Measurements from ENCODE around the gene UBE2H. TPM values are rescaled to one million over a fixed set of nuclear protein-coding genes. Genes with fewer than 3 reads are reported as not detected.

The UBE2H gene
- total and polyA plus RNA-seq, 2 experiments from 2014 or later: 73.4 to 98.9 TPM

DNA sequence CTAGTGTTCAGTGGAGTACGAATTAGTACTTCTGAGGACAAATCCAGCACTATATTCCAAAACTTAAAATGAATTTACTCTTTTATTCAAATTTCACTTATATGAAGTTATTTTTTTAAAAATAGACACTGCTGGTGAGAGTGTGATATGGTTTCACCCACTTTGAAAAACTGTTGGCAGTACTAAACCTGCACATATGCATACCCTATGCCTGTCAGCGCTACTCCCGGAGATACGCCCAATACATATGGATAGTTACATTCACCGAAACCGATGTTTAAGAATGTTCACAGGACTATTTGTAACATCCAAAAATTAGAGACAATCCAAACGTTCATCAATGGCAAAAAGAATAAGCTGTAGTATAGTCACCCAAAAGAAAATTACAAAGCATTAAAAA is 69.6 kb downstream of the UBE2H start:
- H3K27ac ChIP-seq: no peak overlapping the region
- H3K27me3 ChIP-seq: no peaks in the 10 kb centered on the region
- DNase-seq (ENCODE audit: low spot score): no peak
- no peaks in the 10 kb centered on the region for H3K36me3 ChIP-seq (replicated peaks; ENCODE audit: insufficient read depth, low read depth)
- H3K4me1 ChIP-seq (ENCODE audit: insufficient read depth): no peaks in the 10 kb centered on the region
- no peak overlapping the region for H3K4me3 ChIP-seq
- H3K4me2 ChIP-seq: no peak overlapping the region
- H3K9me3 ChIP-seq (ENCODE audit: low read depth): no peaks in the 10 kb centered on the region
- TF ChIP-seq EZH2 (IDR thresholded peaks at IDR 0.05; ENCODE audit: borderline replicate concordance): no peak
- peaks cover 35% of the 10 kb centered on the region for H4K20me1 ChIP-seq (ENCODE audit: insufficient read depth, poor library complexity, severe bottlenecking)
- no peaks in the 10 kb centered on the region for H3K9me2 ChIP-seq (replicated peaks; ENCODE audit: insufficient read depth)
- peaks cover 88% of the 10 kb centered on the region for H3K79me2 ChIP-seq
- H2AFZ ChIP-seq: no peak overlapping the region
- 95% methylated on average over 7 of the region's 7 CpGs for WGBS (ENCODE audit: low lambda C conversion rate, missing lambda C conversion rate)

DNA sequence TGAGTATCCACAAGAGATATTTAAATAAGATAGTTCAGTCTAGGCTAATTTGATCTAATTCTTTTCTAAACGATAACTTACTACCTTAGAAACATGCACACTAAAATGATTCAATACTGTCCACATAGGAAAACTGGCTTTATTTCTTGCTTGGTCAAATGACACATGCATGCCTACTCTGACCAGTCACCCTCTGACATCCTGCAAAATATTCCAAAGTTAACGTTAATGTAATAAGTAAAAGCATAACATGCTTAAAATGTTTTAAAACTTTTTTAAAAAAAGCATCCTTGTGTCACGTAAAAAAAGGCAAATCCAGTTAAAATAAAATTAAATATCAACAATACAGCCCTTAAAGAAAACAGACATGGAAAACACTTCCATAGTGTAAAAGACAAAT is 70.2 kb downstream of the UBE2H start:
- TF ChIP-seq EZH2phosphoT487 (IDR thresholded peaks at IDR 0.05; ENCODE audit: low read depth, severe bottlenecking, unreplicated experiment): no peak
- Histone ChIP-seq H3K9me3 (ENCODE audit: low read depth) (no peaks in the 10 kb centered on the region), H4K20me1 (ENCODE audit: insufficient read depth, poor library complexity, severe bottlenecking) (peaks cover 30% of the 10 kb centered on the region), H3K79me2 (peaks cover 86% of the 10 kb centered on the region), H3K4me2 (no peak overlapping the region), H3K9me2 (replicated peaks; ENCODE audit: insufficient read depth) (no peaks in the 10 kb centered on the region), H3K27me3 (no peaks in the 10 kb centered on the region), H3K4me1 (ENCODE audit: insufficient read depth) (no peaks in the 10 kb centered on the region), H3K36me3 (replicated peaks; ENCODE audit: insufficient read depth, low read depth) (no peaks in the 10 kb centered on the region), H3K27ac (no peak overlapping the region), H2AFZ (no peak overlapping the region), H3K4me3 (no peak overlapping the region)
- DNase-seq (ENCODE audit: low spot score): no peak
- WGBS (ENCODE audit: low lambda C conversion rate, missing lambda C conversion rate): 89% methylated on average over 3 of the region's 3 CpGs

GRCh38 chr7:129877146-129877792 is 75.5 kb downstream of the UBE2H start:
- H3K79me2 ChIP-seq: peaks cover 75% of the 10 kb centered on the region
- no peak for DNase-seq (ENCODE audit: low spot score)
- H3K4me2 ChIP-seq: peak overlapping the region; percentile 5
- no peak overlapping the region for H3K4me3 ChIP-seq
- no peak for TF ChIP-seq EZH2 (IDR thresholded peaks at IDR 0.05; ENCODE audit: borderline replicate concordance)
- TF ChIP-seq CTCF (IDR thresholded peaks at IDR 0.05; ENCODE audit: poor library complexity): no peak
- TF ChIP-seq EZH2phosphoT487 (IDR thresholded peaks at IDR 0.05; ENCODE audit: low read depth, severe bottlenecking, unreplicated experiment): no peak
- H3K27me3 ChIP-seq: no peaks in the 10 kb centered on the region
- peaks cover 7% of the 10 kb centered on the region for H4K20me1 ChIP-seq (ENCODE audit: insufficient read depth, poor library complexity, severe bottlenecking)
- H3K27ac ChIP-seq: peak overlapping the region; percentile 0
- H3K36me3 ChIP-seq (replicated peaks; ENCODE audit: insufficient read depth, low read depth): no peaks in the 10 kb centered on the region
- 89% methylated on average over 3 of the region's 3 CpGs for whole genome bisulfite sequencing (ENCODE audit: low lambda C conversion rate, missing lambda C conversion rate)
- peaks cover 6% of the 10 kb centered on the region for H3K4me1 ChIP-seq (ENCODE audit: insufficient read depth)
- H3K9me2 ChIP-seq (replicated peaks; ENCODE audit: insufficient read depth): no peaks in the 10 kb centered on the region
- no peaks in the 10 kb centered on the region for H3K9me3 ChIP-seq (ENCODE audit: low read depth)
- H2AFZ ChIP-seq: no peak overlapping the region

- TF ChIP-seq EZH2 (IDR thresholded peaks at IDR 0.05; ENCODE audit: borderline replicate concordance): no peak
- no peak for TF ChIP-seq EZH2phosphoT487 (IDR thresholded peaks at IDR 0.05; ENCODE audit: low read depth, severe bottlenecking, unreplicated experiment)
- no peak for TF ChIP-seq CTCF (IDR thresholded peaks at IDR 0.05; ENCODE audit: poor library complexity)
- Histone ChIP-seq H3K27me3 (no peaks in the 10 kb centered on the region), H3K27ac (no peak overlapping the region), H3K9me2 (replicated peaks; ENCODE audit: insufficient read depth) (no peaks in the 10 kb centered on the region), H3K79me2 (peaks cover 78% of the 10 kb centered on the region), H3K36me3 (replicated peaks; ENCODE audit: insufficient read depth, low read depth) (no peaks in the 10 kb centered on the region), H3K9me3 (ENCODE audit: low read depth) (no peaks in the 10 kb centered on the region), H3K4me3 (no peak overlapping the region), H4K20me1 (ENCODE audit: insufficient read depth, poor library complexity, severe bottlenecking) (peaks cover 7% of the 10 kb centered on the region), H2AFZ (no peak overlapping the region), H3K4me2 (no peak overlapping the region), H3K4me1 (ENCODE audit: insufficient read depth) (peaks cover 6% of the 10 kb centered on the region)
- no peak for DNase-seq (ENCODE audit: low spot score)
- WGBS (ENCODE audit: low lambda C conversion rate, missing lambda C conversion rate): 82% methylated on average over 5 of the region's 5 CpGs
These were observed 76.9 kb downstream of the UBE2H start for GRCh38 chr7:129875745-129876411.
